ENCODE data around the gene LRSAM1.

The LRSAM1 gene

GRCh38 chr9:127450830-127451607 is at the start of gene LRSAM1, which contains the start of gene RPL12:
LRSAM1 (plus strand) TSS chr9:127451510; CDS start chr9:127454528, 3,018 bp downstream.
RPL12 (minus strand) TSS chr9:127451406; CDS start chr9:127451317, 89 bp downstream.
- DNase-seq: peak; percentile 77 to 87

GRCh38 chr9:127402401-127403090 is 48.8 kb upstream of the LRSAM1 start:
- DNase-seq: no peak

GRCh38 chr9:127403507-127404192 is 47.7 kb upstream of the LRSAM1 start:
- DNase-seq: no peak

DNA sequence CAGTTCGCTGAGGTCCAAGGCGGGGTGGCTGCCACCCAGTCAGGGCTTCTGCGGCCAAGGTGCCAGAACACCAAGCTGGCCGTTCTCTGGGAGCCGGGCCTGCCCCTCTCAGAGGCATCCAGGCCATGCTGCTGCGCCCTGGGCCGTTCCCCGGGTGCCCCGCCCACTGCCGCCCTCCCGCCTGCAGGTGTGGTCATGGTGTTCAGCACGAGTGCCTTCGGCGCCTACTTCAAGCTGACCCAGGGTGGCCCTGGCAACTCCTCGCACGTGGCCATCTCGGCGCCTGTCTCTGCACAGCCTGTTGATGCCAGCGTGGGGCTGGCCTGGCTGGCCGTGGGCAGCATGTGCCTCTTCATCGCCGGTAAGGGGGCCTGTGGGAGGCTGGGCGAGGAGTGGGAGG is 46.7 kb upstream of the LRSAM1 start:
- DNase-seq: no peak

DNA sequence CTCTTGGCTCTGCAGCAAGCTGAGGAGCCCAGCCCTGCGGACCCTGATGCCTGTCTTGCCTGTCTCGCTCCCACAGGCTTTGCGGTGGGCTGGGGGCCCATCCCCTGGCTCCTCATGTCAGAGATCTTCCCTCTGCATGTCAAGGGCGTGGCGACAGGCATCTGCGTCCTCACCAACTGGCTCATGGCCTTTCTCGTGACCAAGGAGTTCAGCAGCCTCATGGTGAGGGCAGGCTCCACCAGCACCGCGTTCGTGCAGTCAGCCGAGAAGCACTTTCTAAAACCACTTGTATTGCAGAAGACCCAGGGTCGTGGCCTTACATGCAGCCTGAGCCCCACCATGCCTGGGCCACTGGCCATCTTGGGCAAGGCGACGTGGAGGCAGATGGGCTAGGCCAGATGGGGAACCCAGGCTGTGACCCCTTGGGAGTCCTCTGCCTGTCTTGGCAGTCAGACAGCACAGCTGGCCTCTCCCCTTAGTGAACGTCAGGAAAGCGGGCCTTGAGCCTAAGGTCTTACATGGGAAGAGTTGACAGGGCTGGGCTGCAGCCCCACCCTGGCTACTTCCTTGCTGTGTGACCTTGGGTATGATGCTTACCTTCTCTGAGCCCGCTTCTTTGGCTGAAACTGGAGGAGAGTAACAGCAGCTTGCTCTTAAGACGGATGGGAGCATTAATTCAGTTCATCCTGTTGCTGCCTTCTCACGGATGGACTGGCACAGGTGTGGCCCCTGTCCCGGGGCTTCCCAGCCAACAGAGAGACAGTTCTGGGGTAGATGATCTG is 45.8 kb upstream of the LRSAM1 start:
- no peak for DNase-seq

DNA sequence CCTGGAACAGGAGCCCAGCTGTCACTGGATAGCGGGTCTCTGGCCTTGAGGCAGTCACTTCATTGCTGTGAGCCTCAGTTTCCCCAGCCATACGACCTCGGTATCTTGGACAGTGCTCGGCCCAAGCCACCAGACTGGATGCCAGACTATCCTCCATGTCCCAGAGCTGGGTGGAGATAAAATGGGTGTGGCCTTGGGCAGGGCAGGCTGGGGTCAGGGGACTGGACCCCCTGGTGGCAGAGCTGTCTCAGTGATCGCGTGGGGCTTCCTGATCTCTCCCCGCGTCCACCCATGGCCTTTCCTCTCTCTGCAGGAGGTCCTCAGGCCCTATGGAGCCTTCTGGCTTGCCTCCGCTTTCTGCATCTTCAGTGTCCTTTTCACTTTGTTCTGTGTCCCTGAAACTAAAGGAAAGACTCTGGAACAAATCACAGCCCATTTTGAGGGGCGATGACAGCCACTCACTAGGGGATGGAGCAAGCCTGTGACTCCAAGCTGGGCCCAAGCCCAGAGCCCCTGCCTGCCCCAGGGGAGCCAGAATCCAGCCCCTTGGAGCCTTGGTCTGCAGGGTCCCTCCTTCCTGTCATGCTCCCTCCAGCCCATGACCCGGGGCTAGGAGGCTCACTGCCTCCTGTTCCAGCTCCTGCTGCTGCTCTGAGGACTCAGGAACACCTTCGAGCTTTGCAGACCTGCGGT is 44.4 kb upstream of the LRSAM1 start:
- DNase-seq: no peak

DNA sequence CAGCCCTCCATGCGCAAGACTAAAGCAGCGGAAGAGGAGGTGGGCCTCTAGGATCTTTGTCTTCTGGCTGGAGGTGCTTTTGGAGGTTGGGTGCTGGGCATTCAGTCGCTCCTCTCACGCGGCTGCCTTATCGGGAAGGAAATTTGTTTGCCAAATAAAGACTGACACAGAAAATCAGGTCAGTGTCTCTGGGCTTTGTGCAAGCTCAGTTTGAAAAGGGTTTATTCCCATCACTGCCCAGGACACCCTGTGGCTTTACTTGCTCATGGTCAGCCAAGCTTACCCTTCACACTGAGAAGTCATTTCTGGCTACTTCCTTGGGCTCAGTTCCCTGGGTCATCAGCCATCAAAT is 43.8 kb upstream of the LRSAM1 start:
- DNase-seq: peak; percentile 75 to 81

DNA sequence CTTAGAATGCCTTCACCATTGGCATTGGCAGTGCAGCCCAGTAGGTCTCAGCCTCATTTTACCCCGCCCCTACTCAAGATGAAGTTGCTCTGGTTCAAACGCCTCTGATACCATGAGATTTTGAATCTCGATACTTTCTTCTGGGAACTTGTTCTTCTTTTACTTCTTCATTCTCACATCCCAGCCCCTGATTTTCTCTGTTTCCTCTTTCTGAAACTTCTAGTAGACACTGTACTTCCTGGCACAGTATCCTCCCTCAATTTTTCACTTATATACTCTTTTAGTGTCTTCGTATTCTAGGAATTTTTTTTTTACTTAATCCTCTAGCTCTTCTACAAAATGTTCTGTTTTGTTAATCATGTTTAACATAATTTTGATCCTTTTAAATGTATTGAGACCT is 40.2 kb upstream of the LRSAM1 start:
- no peak for DNase-seq

- DNase-seq: no peak
Measured at GRCh38 chr9:127415141-127415540, 36.2 kb upstream of the LRSAM1 start.

DNA sequence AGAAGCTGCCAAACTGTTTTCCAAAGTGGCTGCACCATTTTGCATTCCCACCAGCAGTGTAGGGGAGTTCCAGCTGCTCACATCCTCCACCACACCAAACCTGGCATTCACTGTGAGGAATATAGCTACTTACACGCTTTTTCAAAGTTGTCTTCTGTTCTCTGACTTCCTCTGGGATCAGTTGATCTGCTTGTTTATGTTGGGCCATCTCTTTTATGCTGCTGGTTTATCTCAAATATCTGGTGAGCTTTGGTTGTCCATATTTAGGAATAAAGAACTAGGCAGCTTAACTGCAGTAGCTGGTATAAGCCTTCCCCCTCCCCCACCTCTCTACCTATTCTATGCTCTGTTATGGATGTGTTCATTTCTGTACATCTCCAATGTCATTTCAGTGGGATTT is 35.7 kb upstream of the LRSAM1 start:
- no peak for DNase-seq

GRCh38 chr9:127417131-127418036 is 33.9 kb upstream of the LRSAM1 start:
- no peak for DNase-seq

GRCh38 chr9:127418037-127418471 is 33.3 kb upstream of the LRSAM1 start:
- no peak for DNase-seq

- DNase-seq: no peak
Measured at GRCh38 chr9:127419348-127419747, 32.0 kb upstream of the LRSAM1 start.

- no peak for DNase-seq
Measured at GRCh38 chr9:127421057-127421456, 30.3 kb upstream of the LRSAM1 start.

DNA sequence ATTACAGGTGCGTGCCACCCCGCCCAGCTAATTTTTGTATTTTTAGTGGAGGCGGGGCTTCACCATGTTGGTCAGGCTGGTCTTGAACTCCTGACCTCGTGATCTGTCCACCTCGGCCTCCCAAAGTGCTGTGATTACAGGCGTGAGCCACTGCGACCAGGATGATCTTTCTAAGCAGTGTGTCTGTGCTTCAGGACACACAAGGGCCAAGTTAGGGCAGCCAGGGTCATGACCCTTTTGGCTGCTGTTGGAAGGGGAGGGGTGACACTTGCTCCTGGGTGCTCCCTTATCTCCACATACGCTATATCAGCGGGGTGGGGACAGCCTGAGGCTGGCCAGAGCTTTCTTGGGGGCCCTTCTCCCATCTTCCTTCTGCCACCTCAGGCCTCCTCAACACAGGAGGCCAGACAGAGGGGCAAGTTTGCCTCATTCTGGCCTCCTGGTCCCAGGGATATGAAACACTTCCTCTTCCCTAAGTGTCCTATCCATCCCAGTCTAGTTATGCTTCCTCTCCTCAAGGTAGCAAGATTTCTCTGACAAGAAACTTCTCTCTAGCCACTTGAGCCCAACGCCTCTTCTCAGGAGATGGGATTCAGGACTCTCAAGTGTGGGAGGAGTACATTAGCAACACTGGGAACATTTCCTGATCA is 29.1 kb upstream of the LRSAM1 start:
- no peak for DNase-seq

- no peak for DNase-seq
Measured at GRCh38 chr9:127422787-127423186, 28.5 kb upstream of the LRSAM1 start.

DNA sequence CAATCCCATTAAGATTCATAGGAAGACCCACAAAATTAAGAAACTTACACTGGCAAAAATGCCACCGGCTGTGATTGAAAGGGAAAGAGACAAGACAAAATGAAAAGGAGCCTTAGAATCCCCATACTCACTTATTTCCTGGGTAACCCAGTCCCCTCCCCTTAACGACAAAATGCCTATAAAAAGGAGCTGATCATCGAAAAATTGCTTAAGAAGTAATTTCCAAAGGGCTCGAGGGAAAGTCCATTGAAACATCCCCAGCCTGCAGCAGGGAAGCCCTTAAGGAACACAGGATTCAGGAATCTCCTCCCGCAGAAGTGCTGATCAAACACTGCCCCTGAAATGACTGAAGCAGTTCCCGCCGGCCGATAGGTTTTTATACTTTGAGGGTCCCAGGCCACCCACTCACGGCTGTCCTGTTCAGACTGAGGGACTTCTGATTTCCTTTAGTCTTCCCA is 27.8 kb upstream of the LRSAM1 start:
- no peak for DNase-seq

DNA sequence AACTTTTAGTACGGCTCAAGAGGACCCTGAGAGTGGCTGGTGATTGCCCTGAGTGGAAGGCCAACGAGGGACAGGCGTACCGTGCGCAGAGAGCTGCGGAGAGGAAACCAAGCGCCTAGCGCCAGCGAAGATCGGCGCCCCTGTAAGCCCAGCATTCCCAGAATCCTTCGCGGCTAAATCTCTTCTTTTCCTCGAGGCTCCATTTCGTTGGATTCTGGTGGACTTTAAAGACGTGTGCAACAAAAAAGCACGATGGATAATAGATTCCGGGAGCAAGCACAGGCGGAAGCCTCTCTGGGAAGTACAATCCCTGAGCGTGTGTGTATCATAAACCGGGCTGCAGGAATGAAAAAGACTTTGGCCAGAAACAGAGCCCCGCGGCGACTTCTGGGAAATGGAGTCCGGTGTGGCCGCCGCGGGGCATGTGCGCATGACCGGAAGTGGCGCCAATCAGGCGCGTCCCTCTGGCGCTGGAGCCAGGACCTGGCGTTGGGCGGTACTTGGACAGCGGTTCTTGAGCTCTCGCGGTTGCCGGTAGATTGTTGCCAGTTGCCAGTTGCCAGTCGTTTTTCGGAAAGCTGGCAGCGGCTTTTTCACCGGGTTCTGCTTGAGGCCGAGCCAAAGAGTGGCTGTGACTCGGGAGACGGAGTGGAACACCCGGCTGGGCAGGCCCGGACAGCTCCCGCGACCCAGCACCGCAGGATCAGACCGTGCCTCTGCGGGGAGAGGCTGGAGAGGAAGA is 27.2 kb upstream of the LRSAM1 start, which contains the start of gene ZNF79:
ZNF79 (plus strand) TSS at position 449 of the 742 bp plus-strand sequence. CDS start 406 bp downstream, outside the sequence.
- DNase-seq: peak in 1 of 2 experiments; percentile 78

GRCh38 chr9:127424676-127424999 is 26.7 kb upstream of the LRSAM1 start:
- no peak for DNase-seq

- DNase-seq: no peak
Measured at GRCh38 chr9:127426756-127427155, 24.6 kb upstream of the LRSAM1 start.

Data from cerebellar nuclear complex (tissue), 1 donor.